CD4-positive, alpha-beta T cell treated with Interleukin-6 for 4 hours (primary cell): ENCODE results near the gene ELMO3.
A peak's percentile ranks its signal among the peaks of the same experiment; 100 is the strongest.

Experiments
- DNase-seq: peaks from one replicate; pipeline ENCODE4 v3.0.0-alpha.2; 2020; ENCODE audit warnings: mixed read lengths

Gene ELMO3

DNA sequence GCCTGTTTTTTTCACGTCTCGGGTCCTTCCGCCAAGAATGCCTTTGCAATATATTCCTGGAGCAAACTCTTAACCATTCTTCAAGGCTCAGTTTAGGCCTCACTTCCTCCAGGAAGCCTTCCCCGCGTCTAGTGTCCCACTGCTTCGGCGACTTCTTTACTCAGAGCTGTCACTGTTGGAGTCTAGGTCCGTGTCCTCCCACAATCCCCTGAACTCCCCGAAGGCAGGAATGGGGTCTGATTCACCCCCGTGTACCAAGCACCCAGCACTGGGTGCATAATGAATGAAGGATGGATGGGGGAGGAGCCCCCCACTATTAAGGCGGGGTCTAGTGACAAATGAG, 15.7 kb upstream of the ELMO3 start:
- no peak for DNase-seq

GRCh38 chr16:67183627-67184452, 15.1 kb upstream of the ELMO3 start, which contains the start of gene MATCAP1:
Gene MATCAP1, minus strand, starts transcription at chr16:67183963. Its CDS starts 3,353 bp downstream, at chr16:67180610.
- DNase-seq = peak; percentile 96

DNA sequence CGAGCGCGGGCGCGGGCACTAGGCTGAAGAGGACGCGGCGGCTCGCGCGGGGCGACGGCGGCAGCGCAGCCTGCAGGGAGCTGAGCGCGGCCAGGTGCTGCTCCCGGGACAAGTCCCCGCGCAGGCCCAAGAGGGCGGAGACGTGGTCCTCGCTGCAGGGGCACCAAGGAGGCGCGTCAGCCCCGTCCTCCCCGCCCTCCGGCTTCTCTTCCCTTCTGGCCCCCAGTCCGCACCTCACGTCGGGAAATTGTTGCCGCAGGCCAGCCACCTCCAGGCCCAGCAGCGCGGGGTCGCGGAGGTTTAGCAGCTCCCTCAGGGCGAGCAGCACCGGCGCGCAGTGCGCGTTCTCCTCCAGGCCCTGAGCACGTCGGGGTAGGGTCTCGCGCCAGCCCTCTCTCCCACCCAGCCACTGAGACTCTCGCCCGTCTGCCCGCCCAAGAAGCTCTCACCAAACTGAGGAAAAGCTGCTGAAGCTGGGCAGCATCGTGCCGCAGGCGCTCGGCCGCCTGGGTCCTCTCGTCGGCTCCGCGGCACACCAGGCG, 14.4 kb upstream of the ELMO3 start:
- DNase-seq = no peak

GRCh38 chr16:67184995-67185650, 13.8 kb upstream of the ELMO3 start:
- DNase-seq = peak; percentile 87

GRCh38 chr16:67185651-67186134, 13.2 kb upstream of the ELMO3 start:
- DNase-seq = no peak

GRCh38 chr16:67186550-67186950, 12.4 kb upstream of the ELMO3 start:
- no peak for DNase-seq

GRCh38 chr16:67187175-67187890, 11.6 kb upstream of the ELMO3 start:
- DNase-seq = no peak

GRCh38 chr16:67188323-67188722, 10.6 kb upstream of the ELMO3 start:
- no peak for DNase-seq

- no peak for DNase-seq
These were observed 10.1 kb upstream of the ELMO3 start for GRCh38 chr16:67188798-67189197.

- DNase-seq = no peak
These were observed 8.9 kb upstream of the ELMO3 start, which contains the start of gene EXOC3L1 for GRCh38 chr16:67190041-67190440. Gene EXOC3L1, minus strand, starts transcription at chr16:67190136. Its CDS starts 460 bp downstream, at chr16:67189676.

- DNase-seq = no peak
These were observed 8.2 kb upstream of the ELMO3 start for GRCh38 chr16:67190448-67191399.

DNA sequence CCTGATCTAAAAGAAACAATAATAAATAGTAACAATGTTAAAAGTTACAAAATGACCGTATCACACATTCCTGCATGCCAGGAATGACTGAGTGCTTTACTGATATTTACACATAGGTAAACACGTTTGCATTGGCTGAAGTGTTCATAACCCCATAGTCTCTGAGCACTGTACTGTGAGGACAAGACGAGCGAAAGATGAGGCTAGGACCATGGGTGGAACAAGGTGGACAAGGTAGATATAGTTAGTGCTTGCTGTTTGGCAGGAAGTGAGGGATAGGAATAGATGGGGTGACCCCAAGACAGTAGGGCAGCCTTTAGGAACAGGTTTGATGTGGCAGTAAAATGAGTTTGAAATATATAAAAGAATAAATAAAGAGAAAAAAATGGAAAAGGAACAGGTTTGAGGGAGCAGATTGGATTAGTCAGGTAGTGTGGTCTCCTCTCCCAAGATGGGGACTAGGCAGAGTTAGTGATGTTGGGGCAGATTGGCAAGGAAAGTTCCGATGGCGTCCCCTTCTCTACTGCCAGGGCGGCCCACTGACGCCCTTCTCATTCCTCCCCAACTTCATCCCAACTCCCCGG, 7.4 kb upstream of the ELMO3 start:
- DNase-seq = no peak

- DNase-seq = peak; percentile 89
These were observed 6.8 kb upstream of the ELMO3 start, which contains the start of gene E2F4 for GRCh38 chr16:67191995-67192681. Gene E2F4, plus strand, starts transcription at chr16:67192155. Its CDS starts 73 bp downstream, at chr16:67192228.

DNA sequence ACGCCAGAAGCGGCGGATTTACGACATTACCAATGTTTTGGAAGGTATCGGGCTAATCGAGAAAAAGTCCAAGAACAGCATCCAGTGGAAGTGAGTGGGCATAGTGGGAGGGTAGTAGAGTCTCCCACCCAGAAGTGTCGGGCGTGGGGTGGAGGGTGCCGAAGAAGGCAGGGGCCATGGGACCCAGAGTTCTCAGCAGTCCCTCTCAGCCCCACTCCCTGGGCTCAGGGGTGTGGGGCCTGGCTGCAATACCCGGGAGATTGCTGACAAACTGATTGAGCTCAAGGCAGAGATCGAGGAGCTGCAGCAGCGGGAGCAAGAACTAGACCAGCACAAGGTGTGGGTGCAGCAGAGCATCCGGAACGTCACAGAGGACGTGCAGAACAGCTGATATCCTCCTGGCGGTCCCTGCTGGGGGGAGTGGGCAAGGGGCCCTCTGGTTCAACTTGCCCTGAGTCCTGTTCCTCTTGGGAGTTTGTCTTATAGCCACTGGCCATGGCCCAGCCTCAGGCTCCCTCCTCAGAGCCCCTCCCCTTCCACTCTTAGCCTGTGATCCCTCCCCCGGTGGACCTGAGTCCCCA, 6.1 kb upstream of the ELMO3 start:
- DNase-seq = no peak

DNA sequence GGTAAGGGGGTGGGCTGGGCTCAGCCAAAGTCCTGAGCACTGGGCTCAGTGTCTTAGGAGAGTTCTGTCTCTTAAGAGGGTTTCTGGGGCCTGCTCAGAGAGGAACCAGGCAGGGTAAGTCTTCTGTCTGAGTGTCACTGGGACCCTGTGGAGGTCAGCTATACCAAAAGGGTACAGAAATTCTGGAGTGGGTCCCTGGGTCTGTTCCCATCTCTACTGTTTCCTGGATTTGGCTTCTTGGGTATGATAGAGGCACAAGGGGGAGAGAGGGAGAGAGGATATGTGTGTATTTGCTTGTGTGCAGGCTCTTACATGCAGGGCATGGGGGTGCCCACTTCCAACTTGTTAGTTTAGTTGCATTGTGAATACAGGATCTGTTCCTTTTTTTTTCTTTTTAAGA, 5.4 kb upstream of the ELMO3 start:
- DNase-seq = no peak

- no peak for DNase-seq
These were observed 4.7 kb upstream of the ELMO3 start for GRCh38 chr16:67194260-67194659.

- DNase-seq = no peak
These were observed 3.3 kb upstream of the ELMO3 start for GRCh38 chr16:67195676-67196075.

DNA sequence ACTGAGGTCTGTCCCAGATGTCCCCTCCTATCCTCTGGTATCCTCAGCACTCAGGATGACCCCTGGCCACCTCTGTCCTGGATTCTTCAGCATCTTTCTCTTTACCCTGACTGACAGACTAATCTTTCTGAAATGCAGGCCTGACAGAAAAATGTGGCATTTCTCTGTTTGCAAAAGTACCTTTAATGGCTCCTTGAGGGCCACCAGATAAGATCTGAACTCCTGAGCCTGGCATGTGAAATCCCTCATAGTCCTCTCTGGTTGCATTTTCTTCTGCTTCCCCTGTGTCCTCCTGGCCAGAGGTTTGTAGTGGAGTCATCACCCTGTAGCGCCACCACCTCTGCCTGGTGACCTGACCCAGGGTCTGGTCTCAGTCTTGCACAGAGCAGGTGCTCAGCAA, 2.0 kb upstream of the ELMO3 start:
- DNase-seq = no peak

DNA sequence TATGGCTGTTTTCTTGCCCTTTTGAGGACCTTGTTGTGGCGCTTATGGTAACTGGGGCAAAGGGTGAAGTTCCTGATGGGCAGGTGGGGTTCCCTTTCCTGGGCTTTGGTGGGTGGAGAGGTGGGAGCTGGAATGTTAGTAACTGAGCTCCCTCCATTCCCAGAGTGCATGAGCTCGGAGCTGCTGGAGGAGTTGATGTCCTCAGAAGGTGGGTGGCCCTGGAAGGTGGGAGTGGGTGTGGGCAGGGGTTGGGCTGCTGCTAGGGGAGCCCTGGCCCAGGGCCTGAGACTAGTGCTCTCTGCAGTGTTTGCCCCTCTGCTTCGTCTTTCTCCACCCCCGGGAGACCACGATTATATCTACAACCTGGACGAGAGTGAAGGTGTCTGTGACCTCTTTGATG, 1.2 kb upstream of the ELMO3 start:
- no peak for DNase-seq

DNA sequence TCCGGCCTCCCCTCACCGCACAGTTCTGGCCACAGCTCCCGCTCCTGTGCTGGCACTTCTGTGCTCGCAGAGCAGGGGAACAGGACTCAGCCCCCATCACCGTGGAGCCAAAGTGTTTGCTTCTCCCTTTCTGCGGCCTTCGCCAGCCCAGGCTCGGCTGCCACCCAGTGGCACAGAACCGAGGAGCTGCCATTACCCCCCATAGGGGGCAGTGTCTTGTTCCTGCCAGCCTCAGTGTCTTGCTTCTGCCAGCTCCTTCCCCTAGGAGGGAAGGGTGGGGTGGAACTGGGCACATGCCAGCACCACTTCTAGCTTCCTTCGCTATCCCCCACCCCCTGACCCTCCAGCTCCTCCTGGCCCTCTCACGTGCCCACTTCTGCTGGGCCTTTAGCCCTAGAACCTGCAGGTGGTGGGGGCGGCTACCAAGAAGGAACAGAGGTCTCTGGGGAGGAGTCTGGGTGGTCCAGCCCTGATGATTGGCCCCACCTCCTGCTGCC, 645 bp upstream of the ELMO3 start:
- no peak for DNase-seq
